GM12801 (cell line): Measurements from ENCODE around the gene UMAD1.

Experiments
- TF ChIP-seq, protein P1 (sequence below): IDR thresholded peaks from one replicate; pipeline ENCODE4 v1.5.1; 2011; ENCODE audit warnings: control low read depth; ENCODE audit not compliant: insufficient read length; ENCODE audit errors: extremely low read depth

Gene UMAD1

DNA sequence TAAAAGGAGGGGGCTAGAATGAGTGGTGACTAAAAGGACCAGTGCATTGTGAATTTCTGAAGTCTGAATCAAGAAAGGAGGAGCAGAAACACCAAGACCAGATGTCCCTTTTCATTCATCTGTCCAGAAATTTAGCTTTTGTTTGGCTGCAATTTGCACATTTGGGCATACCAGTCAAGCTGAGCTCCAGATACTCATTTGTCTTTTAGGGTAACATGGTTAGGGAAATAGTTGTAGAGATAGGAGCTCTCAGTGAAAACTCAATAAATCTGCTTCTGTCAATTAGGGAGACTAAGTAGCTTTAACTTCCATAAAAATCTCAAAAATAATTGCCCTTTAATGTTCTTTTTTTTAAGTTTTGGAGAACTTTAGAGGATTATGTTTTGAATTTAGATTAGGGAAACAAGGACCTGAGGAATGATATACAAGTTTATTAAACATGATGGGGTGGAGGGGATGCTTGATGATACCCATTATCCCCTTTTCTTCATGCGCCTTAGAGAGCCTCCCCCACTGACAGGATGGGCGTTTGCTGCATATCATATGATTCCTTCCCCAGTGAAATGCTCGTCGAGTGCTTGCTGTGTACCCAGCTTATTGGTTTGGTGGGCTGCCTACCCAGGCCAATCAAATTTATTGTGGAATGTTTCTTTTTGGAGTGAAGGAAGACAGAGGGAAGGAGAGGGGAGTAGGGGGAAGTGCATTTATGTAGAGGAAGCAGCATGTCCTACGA is 128.6 kb downstream of the UMAD1 start:
- TF ChIP-seq, protein P1, sequence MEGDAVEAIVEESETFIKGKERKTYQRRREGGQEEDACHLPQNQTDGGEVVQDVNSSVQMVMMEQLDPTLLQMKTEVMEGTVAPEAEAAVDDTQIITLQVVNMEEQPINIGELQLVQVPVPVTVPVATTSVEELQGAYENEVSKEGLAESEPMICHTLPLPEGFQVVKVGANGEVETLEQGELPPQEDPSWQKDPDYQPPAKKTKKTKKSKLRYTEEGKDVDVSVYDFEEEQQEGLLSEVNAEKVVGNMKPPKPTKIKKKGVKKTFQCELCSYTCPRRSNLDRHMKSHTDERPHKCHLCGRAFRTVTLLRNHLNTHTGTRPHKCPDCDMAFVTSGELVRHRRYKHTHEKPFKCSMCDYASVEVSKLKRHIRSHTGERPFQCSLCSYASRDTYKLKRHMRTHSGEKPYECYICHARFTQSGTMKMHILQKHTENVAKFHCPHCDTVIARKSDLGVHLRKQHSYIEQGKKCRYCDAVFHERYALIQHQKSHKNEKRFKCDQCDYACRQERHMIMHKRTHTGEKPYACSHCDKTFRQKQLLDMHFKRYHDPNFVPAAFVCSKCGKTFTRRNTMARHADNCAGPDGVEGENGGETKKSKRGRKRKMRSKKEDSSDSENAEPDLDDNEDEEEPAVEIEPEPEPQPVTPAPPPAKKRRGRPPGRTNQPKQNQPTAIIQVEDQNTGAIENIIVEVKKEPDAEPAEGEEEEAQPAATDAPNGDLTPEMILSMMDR: no peak

GRCh38 chr7:7769710-7770627 is 129.4 kb downstream of the UMAD1 start:
- TF ChIP-seq, protein P1: no peak

DNA sequence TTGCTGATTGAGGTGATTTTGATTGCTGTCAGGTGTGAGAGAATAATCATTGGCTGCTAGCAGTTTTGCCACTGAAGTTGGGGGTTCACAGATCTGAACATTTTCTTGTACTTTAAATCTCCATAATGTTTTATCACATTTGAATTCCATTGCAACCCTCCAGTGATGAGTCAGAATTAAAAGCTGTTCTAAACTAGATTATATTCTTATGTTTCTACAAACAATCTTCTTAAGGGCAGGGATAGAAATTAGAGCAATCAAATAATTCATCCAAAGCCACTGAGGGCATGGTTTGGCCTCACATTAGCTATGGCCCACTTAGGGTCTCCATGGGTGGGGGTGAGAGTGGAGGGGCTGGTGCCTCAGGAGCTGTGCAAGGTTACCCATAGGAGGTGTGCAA is 130.9 kb downstream of the UMAD1 start:
- TF ChIP-seq, protein P1: no peak

- TF ChIP-seq, protein P1: no peak
Measured at GRCh38 chr7:7772397-7772821, 131.9 kb downstream of the UMAD1 start.

- TF ChIP-seq, protein P1: no peak
Measured at GRCh38 chr7:7773334-7774309, 133.1 kb downstream of the UMAD1 start.

- TF ChIP-seq, protein P1: no peak
Measured at GRCh38 chr7:7779888-7780287, 139.3 kb downstream of the UMAD1 start.

- TF ChIP-seq, protein P1: no peak
Measured at GRCh38 chr7:7783001-7783400, 142.4 kb downstream of the UMAD1 start.
